ENCODE measurements around the gene RIPK3. TPM values are rescaled to one million over a fixed set of nuclear protein-coding genes. Genes with fewer than 3 reads are reported as not detected.

Gene RIPK3
- total RNA-seq, 1 donor from 2014 or later, result 38.9 TPM

DNA sequence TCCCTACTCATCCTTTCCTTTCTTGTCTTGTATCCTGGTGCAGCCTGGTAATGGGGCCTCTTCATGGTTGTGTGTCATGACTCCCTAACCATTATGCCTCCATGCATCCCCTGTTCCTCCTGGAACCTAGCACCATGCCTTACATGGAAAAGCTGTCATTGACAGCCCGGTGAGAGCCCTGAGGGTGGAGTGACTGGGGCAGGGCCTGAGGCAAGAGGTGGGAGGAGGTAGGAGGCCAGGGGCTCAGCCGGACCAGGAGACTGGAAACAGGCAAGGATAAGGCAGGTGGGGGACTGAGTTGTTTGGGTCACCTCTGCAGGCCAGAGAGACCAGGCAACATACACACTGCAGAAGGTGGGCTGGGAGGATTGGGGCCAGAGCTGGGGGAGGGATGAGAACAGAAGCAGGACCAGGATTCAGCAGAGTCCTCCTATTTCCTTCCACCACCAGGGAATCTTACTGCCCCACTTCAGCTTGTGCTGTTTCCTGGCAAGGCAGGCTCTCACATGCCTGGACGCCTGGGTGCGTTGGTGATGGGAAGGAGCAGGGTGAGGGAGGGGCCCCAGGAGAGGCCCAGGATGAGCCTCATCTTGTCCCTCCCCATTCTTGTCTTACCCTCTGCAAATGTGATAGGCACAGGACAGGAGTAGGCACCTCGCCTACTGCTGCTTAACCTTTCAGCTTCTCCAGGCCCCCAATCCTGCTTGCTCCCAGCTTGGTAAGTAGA lies 30.1 kb downstream of the RIPK3 start, which contains the start of gene LTB4R2:
Gene LTB4R2, plus strand, starts transcription at position 603 of the 727 bp plus-strand sequence. CDS start 525 bp downstream, outside the sequence.
- ATAC-seq (ENCODE audit: low read depth), result no peak

DNA sequence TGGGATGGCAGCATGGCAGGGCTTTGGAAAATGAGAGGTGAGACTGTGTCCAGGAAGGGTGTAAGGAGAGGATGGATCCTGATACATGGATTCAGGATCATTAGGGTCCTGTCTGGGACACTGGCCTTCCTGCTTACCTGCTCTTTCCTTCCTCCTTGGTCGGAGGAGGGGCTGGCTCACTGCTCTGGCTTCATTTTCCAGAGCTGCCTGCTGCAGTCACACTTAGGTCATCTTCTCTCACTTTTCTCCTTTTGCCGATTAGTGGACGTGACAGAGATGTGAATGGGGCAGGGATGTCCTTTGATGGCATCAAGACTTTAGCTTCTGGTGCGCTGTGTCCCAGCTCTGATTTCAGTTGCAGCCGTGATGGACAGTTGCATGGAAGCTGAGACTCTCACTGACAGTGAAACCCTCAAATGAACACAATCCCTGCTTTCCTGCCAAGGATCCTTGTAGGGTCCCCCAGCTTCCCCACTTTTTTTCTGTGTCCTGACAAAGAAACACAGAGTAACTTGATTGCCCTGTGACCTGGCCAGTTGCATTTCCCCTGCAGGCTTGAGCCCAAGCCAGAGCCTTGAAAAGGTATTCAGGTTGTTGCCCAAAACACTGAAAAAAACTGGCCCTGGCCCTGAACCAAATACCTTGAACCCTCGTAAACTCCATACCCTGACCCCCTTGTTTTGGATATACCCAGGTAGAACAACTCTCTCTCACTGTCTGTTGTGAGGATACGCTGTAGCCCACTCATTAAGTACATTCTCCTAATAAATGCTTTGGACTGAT lies 31.3 kb downstream of the RIPK3 start:
- POLR2A ChIA-PET, result interaction anchor here (0.6 to 4.4 kb wide), 15 partner anchors 9 to 194 kb away, joined by 3 to 46 read pairs (median 5); partner anchors contain the start of genes CHMP4A, DCAF11, DHRS1 and IRF9
- Mint-ChIP-seq H3K4me1 (peaks cover 47% of the 10 kb centered on the region), H3K9me3 (no peaks in the 10 kb centered on the region), H3K27me3 (no peaks in the 10 kb centered on the region), H3K36me3 (ENCODE audit: low read depth) (peaks cover 46% of the 10 kb centered on the region), H3K4me3 (no peak overlapping the region), H3K27ac (peak overlapping the region; percentile 59)
- TF ChIP-seq CTCF (IDR thresholded peaks at IDR 0.05), result no peak
- DNase-seq, result no peak
- no peak for ATAC-seq (ENCODE audit: low read depth)
- CTCF ChIA-PET, result interaction anchor here (0.6 to 7.2 kb wide), 31 partner anchors 9 to 257 kb away, joined by 3 to 67 read pairs (median 5); partner anchors contain the start of genes CARMIL3, CBLN3, DCAF11 and DHRS1
- intact Hi-C loops (cut with micrococcal nuclease), result loop anchor here (1.0 kb wide), 6 partner anchors 9 to 294 kb away; partner anchors contain the start of genes DHRS1, IPO4, MDP1 and NOP9

More for the DNA sequence above, 30.1 kb downstream of the RIPK3 start, which contains the start of gene LTB4R2:
- H3K27ac Mint-ChIP-seq, result peak within 1 kb of the TSS; percentile 80
- H3K27me3 Mint-ChIP-seq, result no peaks in the 10 kb centered on the region
- no peak for DNase-seq
- TF ChIP-seq CTCF (IDR thresholded peaks at IDR 0.05), result no peak
- H3K36me3 Mint-ChIP-seq (ENCODE audit: low read depth), result peaks cover 34% of the 10 kb centered on the region
- H3K9me3 Mint-ChIP-seq, result no peaks in the 10 kb centered on the region
- H3K4me1 Mint-ChIP-seq, result peaks cover 58% of the 10 kb centered on the region
- intact Hi-C loops (cut with micrococcal nuclease), result loop anchor here (2.0 kb wide), 1 partner anchor 195 kb away; the partner anchor contains the start of genes DCAF11 and NRL
- CTCF ChIA-PET, result interaction anchor here (1.6 to 7.2 kb wide), 11 partner anchors 12 to 201 kb away, joined by 7 to 67 read pairs (median 19); partner anchors contain the start of genes DHRS1, MDP1, NOP9 and TINF2
- peak within 1 kb of the TSS; percentile 75 for H3K4me3 Mint-ChIP-seq
- POLR2A ChIA-PET, result interaction anchor here (0.5 to 4.4 kb wide), 17 partner anchors 10 to 215 kb away, joined by 3 to 46 read pairs (median 7); partner anchors contain the start of genes CHMP4A, DHRS1, IRF9 and KHNYN

DNA sequence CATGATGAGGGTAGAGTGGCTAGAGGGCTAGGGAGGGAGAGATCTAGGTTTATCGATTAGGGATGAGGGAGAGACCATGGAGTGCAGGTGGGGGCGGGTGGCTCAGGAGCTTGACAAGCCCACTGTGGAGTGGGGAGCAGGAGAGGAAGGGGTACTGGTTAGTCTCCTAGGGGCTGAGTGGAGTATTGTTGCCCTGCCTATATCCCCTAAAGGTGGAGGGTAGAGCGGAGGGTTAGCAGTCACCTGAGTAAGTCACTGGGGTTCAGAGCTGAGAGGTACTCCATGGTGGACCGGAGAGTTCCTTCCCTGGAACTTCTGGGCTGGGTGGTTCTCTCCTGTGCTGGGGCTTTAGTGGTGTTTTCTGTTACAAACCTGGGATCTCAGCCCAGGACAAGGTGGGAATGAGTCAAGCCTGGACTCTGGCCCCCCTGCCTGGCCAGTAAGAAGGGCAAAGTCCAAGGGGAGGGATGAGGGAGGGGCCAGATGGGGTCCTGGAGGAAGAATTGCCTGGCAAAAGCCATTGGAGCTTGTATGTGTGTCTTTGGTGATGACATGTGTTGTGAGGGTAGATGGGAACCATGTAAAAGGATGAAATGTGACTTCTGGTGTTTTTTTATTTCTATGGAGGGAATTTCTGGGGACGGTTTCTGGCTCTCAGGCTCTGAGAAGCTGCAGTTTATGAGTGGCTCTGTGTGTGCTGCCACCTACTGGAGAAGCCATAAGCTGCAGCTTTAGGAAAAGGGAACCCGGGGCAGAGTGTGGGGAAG lies 32.0 kb downstream of the RIPK3 start, which contains the start of gene CIDEB:
Gene CIDEB, minus strand, starts transcription at position 403 of the 767 bp plus-strand sequence. Its CDS starts 119 bp downstream, at position 284.
- peaks cover 39% of the 10 kb centered on the region for H3K4me1 Mint-ChIP-seq

More for the DNA sequence above, 32.0 kb downstream of the RIPK3 start, which contains the start of gene CIDEB:
- ChIA-PET POLR2A (interaction anchor here (0.5 to 4.4 kb wide), 16 partner anchors 8 to 193 kb away, joined by 3 to 46 read pairs (median 4); partner anchors contain the start of genes CHMP4A, DCAF11, DHRS1 and IRF9), CTCF (interaction anchor here (0.6 to 7.2 kb wide), 35 partner anchors 10 to 256 kb away, joined by 3 to 67 read pairs (median 4); partner anchors contain the start of genes CARMIL3, CBLN3, DHRS1 and IPO4)
- DNase-seq, result peak; percentile 48
- ATAC-seq (ENCODE audit: low read depth), result peak; percentile 23
- Mint-ChIP-seq H3K4me3 (no peak within 1 kb of the TSS), H3K27ac (peak within 1 kb of the TSS; percentile 59), H3K36me3 (ENCODE audit: low read depth) (peaks cover 54% of the 10 kb centered on the region), H3K9me3 (no peaks in the 10 kb centered on the region), H3K27me3 (no peaks in the 10 kb centered on the region)
- intact Hi-C loops (cut with micrococcal nuclease), result loop anchor here (1.0 kb wide), 6 partner anchors 8 to 293 kb away; partner anchors contain the start of genes DHRS1, IPO4, MDP1 and NOP9
- TF ChIP-seq CTCF (IDR thresholded peaks at IDR 0.05), result peak; percentile 70

Data from activated B cell treated with CpG ODN at 0.5 μM for 24 hours (primary cell).